ENCODE results near the gene SBDS.

- no peak for TF ChIP-seq CTCF (conservative IDR thresholded peaks at IDR 0.05)
- no peak for TF ChIP-seq ZFX (IDR thresholded peaks at IDR 0.05)
Measured at GRCh38 chr7:66960192-66960591, 35.2 kb downstream of the SBDS start.

Measured in C4-2B (cell line).